K562 (cell line): Measurements from ENCODE around the gene TRPM4. TPM values are rescaled to one million over a fixed set of nuclear protein-coding genes. Genes with fewer than 3 reads are reported as not detected.

ENCODE experiments used
- CREBBP ChIP-seq: IDR thresholded peaks from one replicate; pipeline ENCODE4 v1.6.1; 2012; ENCODE audit warnings: low read depth, mild to moderate bottlenecking, control low read depth, inconsistent platforms, low read length
- ELF4 ChIP-seq: fragments of 450-650 bp; formaldehyde crosslinking; IDR thresholded peaks from 2 replicates; pipeline ENCODE4 v1.4.0; 2022; ENCODE audit warnings: missing genetic modification characterization
- EP400 ChIP-seq: fragments of 450-650 bp; IDR thresholded peaks from 2 replicates; pipeline ENCODE4 v1.6.1; 2017; ENCODE audit warnings: antibody characterized with exemption, mild to moderate bottlenecking, moderate library complexity
- ESRRB ChIP-seq: fragments of 250-450 bp; sonication (Bioruptor Pico); IDR thresholded peaks from 2 replicates; pipeline ENCODE4 v1.5.0; 2020; ENCODE audit warnings: mild to moderate bottlenecking, moderate library complexity, borderline replicate concordance
- JUNB ChIP-seq: fragments of 450-650 bp; formaldehyde crosslinking; conservative IDR thresholded peaks from 2 replicates; pipeline ENCODE4 v1.4.0; 2020; ENCODE audit warnings: mild to moderate bottlenecking
- LCOR ChIP-seq: sonication (generic); formaldehyde crosslinking; IDR thresholded peaks from 2 replicates; pipeline ENCODE4 v1.8.0; 2022; ENCODE audit warnings: mild to moderate bottlenecking, missing genetic modification reagents
- MGA ChIP-seq: fragments of 450-650 bp; IDR thresholded peaks from 2 replicates; pipeline ENCODE4 v1.6.1; 2016; ENCODE audit warnings: mild to moderate bottlenecking, moderate library complexity
- NR4A1 ChIP-seq, 2 experiments: fragments of 250-450 bp in 1 of 2; fragments of 450-650 bp in 1 of 2; sonication (Bioruptor Pico) in 1 of 2; IDR thresholded peaks; 2 replicates each; pipeline versions ENCODE4 v1.4.0 to v1.6.1; 2016 to 2020; ENCODE audit warnings: mild to moderate bottlenecking in 2 of 2, missing compliant biosample characterization in 1 of 2, missing genetic modification characterization in 1 of 2, moderate library complexity in 1 of 2
- NUFIP1 ChIP-seq: fragments of 450-650 bp; IDR thresholded peaks from 2 replicates; pipeline ENCODE4 v1.6.1; 2018; ENCODE audit not compliant: partially characterized antibody
- SP1 ChIP-seq: sonication (generic); formaldehyde crosslinking; IDR thresholded peaks from 2 replicates; pipeline ENCODE4 v1.8.1; 2022; ENCODE audit warnings: mild to moderate bottlenecking, missing genetic modification reagents
- TCFL5 ChIP-seq: fragments of 250-450 bp; sonication (Bioruptor Pico); conservative IDR thresholded peaks from 2 replicates; pipeline ENCODE4 v1.6.1; 2021; ENCODE audit warnings: mild to moderate bottlenecking, moderate library complexity, matching md5 sums
- TEAD4 ChIP-seq, 2 experiments: sonication (generic) in 1 of 2; formaldehyde crosslinking in 1 of 2; IDR thresholded peaks; 2 replicates each; pipeline versions ENCODE4 v1.6.1 to v1.8.0; 2012 to 2022; ENCODE audit warnings: borderline replicate concordance in 1 of 2, inconsistent platforms in 1 of 2, low read length in 1 of 2, mild to moderate bottlenecking in 1 of 2, missing genetic modification reagents in 1 of 2
- TOE1 ChIP-seq, 2 experiments: fragments of 450-650 bp in 1 of 2; sonication (generic) in 1 of 2; formaldehyde crosslinking in 1 of 2; IDR thresholded peaks; 2 replicates each; pipeline versions ENCODE4 v1.7.1 to v1.8.0; 2016 to 2022; ENCODE audit warnings: borderline replicate concordance in 2 of 2, mild to moderate bottlenecking in 2 of 2, antibody characterized with exemption in 1 of 2, inconsistent platforms in 1 of 2, low read depth in 1 of 2, missing genetic modification reagents in 1 of 2, moderate library complexity in 1 of 2
- TRIM24 ChIP-seq, 2 experiments: fragments of 450-650 bp; IDR thresholded peaks; 2 replicates each; pipeline ENCODE4 v1.6.1; 2016
- ZNF717 ChIP-seq: fragments of 250-450 bp; sonication (Bioruptor Pico); IDR thresholded peaks from 2 replicates; pipeline ENCODE4 v1.5.0; 2021
- polyA plus RNA-seq, 8 experiments: library from polyadenylated mRNA; depleted of rRNA in 4 of 8; stranded (reverse) in 5 of 8; unstranded in 3 of 8; fragments of >200 nt; fragmentation: Nextera tagmentation in 2 of 8; fragmentation: Illumina TruSeq in 1 of 8; extraction: Ambion mirVana in 2 of 8; extraction: Trizol in 1 of 8; gene quantifications; 2 replicates each; pipeline versions ENCODE4 v1.2.1 to v1.2.3, GENCODE V29; 2011 to 2014; ENCODE audit warnings: inconsistent platforms in 1 of 8, missing spikeins in 1 of 8
- total RNA-seq, 7 experiments: library from RNA; depleted of rRNA in 6 of 7; stranded (reverse); fragments of >200 nt in 6 of 7; fragmentation: Illumina TruSeq in 2 of 7; extraction: Trizol in 2 of 7; gene quantifications; 2 replicates each; pipeline versions ENCODE4 v1.2.1 to v1.2.3, GENCODE V29; 2011 to 2021; ENCODE audit warnings: low replicate concordance in 1 of 7

TRPM4 gene
- total and polyA plus RNA-seq, 9 of the 15 experiments (the other 6 are each of a cell fraction or from before 2014, with no cell fraction given), result 6.5 to 45.4 (median 15.2) TPM

- TF ChIP-seq ESRRB (CRISPR knock-in tag), result 0 out of 2 replicates have a peak, but pooled peaks have one; percentile 58
- TF ChIP-seq CREBBP, result no peak
- TF ChIP-seq NUFIP1, result peak; percentile 77
- peak in 1 of 2 experiments; percentile 26; a peak in 1 of 4 replicates for TF ChIP-seq TRIM24 (IDR thresholded peaks at IDR 0.05)
- TF ChIP-seq MGA, result peak; percentile 32; the same call in 1 of the 2 replicates
- TF ChIP-seq TOE1 (IDR thresholded peaks at IDR 0.05; ENCODE audit: borderline replicate concordance), result peak; percentile 97
- TF ChIP-seq TOE1 (CRISPR knock-in tag; IDR thresholded peaks at IDR 0.05; ENCODE audit: borderline replicate concordance, low read depth), result no peak
- TF ChIP-seq LCOR (CRISPR knock-in tag), result no peak; the same call in 1 of the 2 replicates
- peak; percentile 71 for TF ChIP-seq EP400
- TF ChIP-seq TEAD4 (IDR thresholded peaks at IDR 0.05; ENCODE audit: low read length), result 0 out of 2 replicates have a peak, but pooled peaks have one; percentile 5
- no peak for TF ChIP-seq TEAD4 (CRISPR knock-in tag; IDR thresholded peaks at IDR 0.05; ENCODE audit: borderline replicate concordance)
- no peak for TF ChIP-seq ZNF717 (CRISPR knock-in tag)
- no peak for TF ChIP-seq TCFL5 (CRISPR knock-in tag)
- no peak for TF ChIP-seq NR4A1 (CRISPR knock-in tag; IDR thresholded peaks at IDR 0.05)
- no peak for TF ChIP-seq NR4A1 (tag; IDR thresholded peaks at IDR 0.05)
- TF ChIP-seq JUNB (CRISPR knock-in tag), result 0 out of 2 replicates have a peak, but pooled peaks have one; percentile 25
- peak; percentile 68; the same call in 1 of the 2 replicates for TF ChIP-seq ELF4 (CRISPR knock-in tag)
- peak; percentile 73 for TF ChIP-seq SP1
Observed at GRCh38 chr19:49150106-49150943, 7.3 kb upstream of the TRPM4 start (continued).
